BE2C (cell line): Measurements from ENCODE around the gene GUCA1A. TPM values are rescaled to one million over a fixed set of nuclear protein-coding genes. Genes with fewer than 3 reads are reported as not detected.

Experiments used
- DNase-seq: peaks from one replicate; pipeline ENCODE4 v3.0.0-alpha.2; 2020
- H3K27me3 ChIP-seq: fragments of 250-450 bp; sonication (Bioruptor Pico); 2 replicates; pipeline ENCODE4 v1.5.1; 2020; ENCODE audit warnings: mild to moderate bottlenecking
- H3K36me3 ChIP-seq: fragments of 250-450 bp; sonication (Bioruptor Pico); 2 replicates; pipeline ENCODE4 v1.5.1; 2020; ENCODE audit warnings: mild to moderate bottlenecking
- H3K4me1 ChIP-seq: fragments of 250-450 bp; sonication (Bioruptor Pico); 2 replicates; pipeline ENCODE4 v1.5.1; 2020
- H3K4me3 ChIP-seq: 2 replicates; pipeline ENCODE4 v1.5.1; 2011; ENCODE audit warnings: low read depth, low read length
- H3K9me3 ChIP-seq: fragments of 250-450 bp; sonication (Bioruptor Pico); 2 replicates; pipeline ENCODE4 v1.5.1; 2020
- CTCF ChIP-seq: IDR thresholded peaks from 2 replicates; pipeline ENCODE4 v1.5.1; 2012; ENCODE audit warnings: mild to moderate bottlenecking, low read depth, low read length
- polyA plus RNA-seq: library from polyadenylated mRNA; unstranded; fragments of >200 nt; gene quantifications from one replicate; pipeline ENCODE4 v1.2.1, GENCODE V29; 2012; ENCODE audit warnings: low read depth, missing spikeins; ENCODE audit not compliant: insufficient read length, insufficient read depth

GUCA1A gene
- polyA plus RNA-seq = 0.56 TPM

- no peaks in the 10 kb centered on the region for H3K36me3 ChIP-seq
- H3K27me3 ChIP-seq = no peaks in the 10 kb centered on the region
- no peak for TF ChIP-seq CTCF
- H3K4me1 ChIP-seq = no peaks in the 10 kb centered on the region
- no peak for DNase-seq
- no peaks in the 10 kb centered on the region for H3K9me3 ChIP-seq
- no peak within 1 kb of the TSS for H3K4me3 ChIP-seq
These were observed at the start of gene GUCA1A for GRCh38 chr6:42173101-42173500. GUCA1A (plus strand) TSS chr6:42173364; CDS start chr6:42173614, 250 bp downstream.

GRCh38 chr6:42123379-42124103, 49.6 kb upstream of the GUCA1A start:
- H3K4me3 ChIP-seq = no peak overlapping the region
- no peaks in the 10 kb centered on the region; the same call in 1 of the 2 replicates for H3K4me1 ChIP-seq
- H3K27me3 ChIP-seq = no peaks in the 10 kb centered on the region
- no peak for DNase-seq
- H3K36me3 ChIP-seq = no peaks in the 10 kb centered on the region
- no peaks in the 10 kb centered on the region for H3K9me3 ChIP-seq
- TF ChIP-seq CTCF = no peak

GRCh38 chr6:42124223-42124836, 48.8 kb upstream of the GUCA1A start:
- no peak for DNase-seq

GRCh38 chr6:42125231-42125630, 47.9 kb upstream of the GUCA1A start:
- no peaks in the 10 kb centered on the region for H3K9me3 ChIP-seq
- no peaks in the 10 kb centered on the region for H3K27me3 ChIP-seq
- H3K4me3 ChIP-seq = no peak overlapping the region
- no peak for DNase-seq
- no peak for TF ChIP-seq CTCF
- no peaks in the 10 kb centered on the region for H3K36me3 ChIP-seq
- peaks cover 5% of the 10 kb centered on the region for H3K4me1 ChIP-seq

More at GRCh38 chr6:42124223-42124836, 48.8 kb upstream of the GUCA1A start:
- Histone ChIP-seq H3K4me1 (peaks cover 5% of the 10 kb centered on the region), H3K9me3 (no peaks in the 10 kb centered on the region), H3K36me3 (no peaks in the 10 kb centered on the region), H3K4me3 (no peak overlapping the region), H3K27me3 (no peaks in the 10 kb centered on the region)
- no peak for TF ChIP-seq CTCF

- no peak overlapping the region for H3K4me3 ChIP-seq
- DNase-seq = no peak
- TF ChIP-seq CTCF = no peak
- H3K36me3 ChIP-seq = no peaks in the 10 kb centered on the region
- H3K27me3 ChIP-seq = no peaks in the 10 kb centered on the region
- no peaks in the 10 kb centered on the region for H3K9me3 ChIP-seq
- peaks cover 5% of the 10 kb centered on the region for H3K4me1 ChIP-seq
These were observed 47.5 kb upstream of the GUCA1A start for GRCh38 chr6:42125663-42126062.
